H1 (cell line): ENCODE measurements around the gene RRAS2. TPM values are rescaled to one million over a fixed set of nuclear protein-coding genes. Genes with fewer than 3 reads are reported as not detected.

Experiments
- CTCF ChIA-PET: fragments of 300-600 bp; sonication (Branson Sonifier 250); formaldehyde crosslinking; loops from one replicate; lab custom pipeline; 2021; ENCODE audit not compliant: partially characterized antibody; lab: Charles Lee
- POLR2A ChIA-PET: fragments of 300-600 bp; sonication (Branson Sonifier 250); formaldehyde crosslinking; loops from one replicate; lab custom pipeline; 2021; ENCODE audit warnings: inconsistent platforms; ENCODE audit not compliant: partially characterized antibody; lab: Charles Lee
- DNase-seq, 2 experiments: peaks; one replicate each; pipeline versions ENCODE4 v3.0.0 to v3.0.0-alpha.2; 2010 to 2022; ENCODE audit warnings: low spot score in 2 of 2, low read depth in 1 of 2, mixed read lengths in 1 of 2
- FAIRE-seq: peaks from 2 replicates; lab custom pipeline; 2011; peaks lifted over from hg19 to GRCh38; lab: Jason Lieb, UNC
- H2AFZ ChIP-seq: 2 replicates; pipeline ENCODE4 v1.8.1; 2012; ENCODE audit warnings: low read length, inconsistent platforms
- H2AK5ac ChIP-seq: 2 replicates; pipeline ENCODE4 v1.6.1; 2013; ENCODE audit warnings: low read depth, low read length
- H2BK120ac ChIP-seq: replicated peaks from 2 replicates; pipeline ENCODE3; 2013; ENCODE audit warnings: low read depth, low read length, inconsistent platforms
- H2BK12ac ChIP-seq: 2 replicates; pipeline ENCODE4 v1.6.1; 2013; ENCODE audit warnings: low read depth, low read length
- H2BK15ac ChIP-seq: 2 replicates; pipeline ENCODE4 v1.6.1; 2013; ENCODE audit warnings: low read length
- H2BK20ac ChIP-seq: 2 replicates; pipeline ENCODE4 v1.6.1; 2013; ENCODE audit warnings: low read length
- H2BK5ac ChIP-seq: 2 replicates; pipeline ENCODE4 v1.6.1; 2013; ENCODE audit warnings: low read depth, low read length
- H3K14ac ChIP-seq: 2 replicates; pipeline ENCODE4 v1.6.1; 2013; ENCODE audit warnings: inconsistent platforms; ENCODE audit not compliant: insufficient read length
- H3K18ac ChIP-seq: 2 replicates; pipeline ENCODE4 v1.6.1; 2013; ENCODE audit warnings: low read length; ENCODE audit errors: extremely low read depth
- H3K23ac ChIP-seq: 2 replicates; pipeline ENCODE4 v1.6.1; 2013; ENCODE audit warnings: inconsistent platforms; ENCODE audit not compliant: insufficient read length
- H3K23me2 ChIP-seq: 2 replicates; pipeline ENCODE4 v1.6.1; 2013; ENCODE audit warnings: low read depth, low read length
- H3K27ac ChIP-seq: 2 replicates; pipeline ENCODE4 v1.6.1; 2011; ENCODE audit warnings: low read depth, low read length, inconsistent platforms
- H3K27me3 ChIP-seq, 4 experiments: replicated peaks in 1 of 4; 1 replicate in 1 of 4; 2 replicates in 3 of 4; pipeline versions ENCODE4 v1.6.1 to v1.8.1; 2011 to 2013; ENCODE audit warnings: low read length in 3 of 4, mild to moderate bottlenecking in 3 of 4, inconsistent platforms in 2 of 4, mixed read lengths in 2 of 4, moderate library complexity in 1 of 4; ENCODE audit not compliant: control insufficient read depth in 3 of 4, insufficient read depth in 3 of 4; ENCODE audit errors: extremely low read depth in 1 of 4
- H3K36me3 ChIP-seq, 4 experiments: 2 replicates each; pipeline versions ENCODE4 v1.6.1 to v1.8.1; 2011 to 2013; ENCODE audit warnings: mild to moderate bottlenecking in 4 of 4, low read length in 3 of 4, moderate library complexity in 2 of 4, control low read depth in 1 of 4, inconsistent platforms in 1 of 4; ENCODE audit not compliant: insufficient read depth in 4 of 4, control insufficient read depth in 2 of 4
- H3K4ac ChIP-seq: replicated peaks from 2 replicates; pipeline ENCODE3; 2013; ENCODE audit warnings: low read length, low read depth, mixed read lengths, inconsistent platforms; ENCODE audit not compliant: insufficient read length
- H3K4me1 ChIP-seq, 4 experiments: replicated peaks in 1 of 4; 1 replicate in 1 of 4; 2 replicates in 3 of 4; pipeline versions ENCODE4 v1.6.1 to v1.8.1; 2011 to 2013; ENCODE audit warnings: low read length in 3 of 4, inconsistent platforms in 2 of 4, mixed read lengths in 1 of 4; ENCODE audit not compliant: insufficient read depth in 4 of 4, control insufficient read depth in 3 of 4
- H3K4me2 ChIP-seq, 2 experiments: 2 replicates each; pipeline versions ENCODE4 v1.6.1 to v1.8.1; 2011 to 2013; ENCODE audit warnings: low read depth in 2 of 2, low read length in 2 of 2, control low read depth in 1 of 2, inconsistent platforms in 1 of 2, mild to moderate bottlenecking in 1 of 2; ENCODE audit not compliant: insufficient read depth in 1 of 2
- H3K4me3 ChIP-seq, 4 experiments: fragments of 200-600, 300-600 bp in 1 of 4; sonication (generic), shearing (Covaris generic), sonication (Bioruptor Twin) in 1 of 4; 2 replicates each; pipeline versions ENCODE4 v1.5.1 to v1.8.1; 2011 to 2016; ENCODE audit warnings: low read length in 4 of 4, low read depth in 3 of 4, control low read depth in 2 of 4, inconsistent platforms in 2 of 4, mild to moderate bottlenecking in 2 of 4, mixed read lengths in 1 of 4, moderate library complexity in 1 of 4; ENCODE audit not compliant: insufficient read depth in 2 of 4; ENCODE audit errors: extremely low read depth in 1 of 4
- H3K56ac ChIP-seq: replicated peaks from 2 replicates; pipeline ENCODE3; 2013; ENCODE audit warnings: low read depth, mild to moderate bottlenecking, mixed read lengths, low read length, inconsistent platforms; ENCODE audit not compliant: insufficient read length
- H3K79me1 ChIP-seq: 2 replicates; pipeline ENCODE4 v1.6.1; 2013; ENCODE audit warnings: low read depth, low read length, control low read depth
- H3K79me2 ChIP-seq, 2 experiments: 2 replicates each; pipeline versions ENCODE4 v1.6.1 to v1.8.1; 2012 to 2013; ENCODE audit warnings: low read length in 2 of 2, mild to moderate bottlenecking in 2 of 2, inconsistent platforms in 1 of 2; ENCODE audit not compliant: insufficient read depth in 2 of 2, control insufficient read depth in 1 of 2
- H3K9ac ChIP-seq, 4 experiments: replicated peaks in 1 of 4; 1 replicate in 1 of 4; 2 replicates in 3 of 4; pipeline versions ENCODE4 v1.6.1 to v1.8.1; 2011 to 2013; ENCODE audit warnings: low read depth in 3 of 4, low read length in 3 of 4, control low read depth in 2 of 4, mild to moderate bottlenecking in 2 of 4, moderate library complexity in 2 of 4, inconsistent platforms in 1 of 4; ENCODE audit errors: extremely low read depth in 1 of 4
- H3K9me3 ChIP-seq, 2 experiments: 2 replicates each; pipeline versions ENCODE4 v1.6.1 to v1.8.1; 2012 to 2013; ENCODE audit warnings: mild to moderate bottlenecking in 2 of 2, moderate library complexity in 2 of 2, control low read depth in 1 of 2, inconsistent platforms in 1 of 2, low read depth in 1 of 2, low read length in 1 of 2, mixed read lengths in 1 of 2; ENCODE audit not compliant: insufficient read depth in 2 of 2
- H4K20me1 ChIP-seq, 2 experiments: replicated peaks in 1 of 2; 2 replicates each; pipeline versions ENCODE3 to v1.8.1; 2011 to 2013; ENCODE audit warnings: inconsistent platforms in 2 of 2, low read length in 2 of 2, mild to moderate bottlenecking in 1 of 2; ENCODE audit not compliant: insufficient read depth in 2 of 2, control insufficient read depth in 1 of 2
- H4K5ac ChIP-seq: 2 replicates; pipeline ENCODE4 v1.6.1; 2013; ENCODE audit warnings: low read length, low read depth, mixed read lengths, inconsistent platforms; ENCODE audit not compliant: insufficient read length
- H4K8ac ChIP-seq: 2 replicates; pipeline ENCODE4 v1.8.0; 2013; ENCODE audit warnings: mild to moderate bottlenecking, moderate library complexity, low read length, inconsistent platforms; ENCODE audit not compliant: insufficient read depth; ENCODE audit errors: extremely low read depth
- H4K91ac ChIP-seq: replicated peaks from 2 replicates; pipeline ENCODE3; 2013; ENCODE audit warnings: low read length, mixed read lengths, inconsistent platforms; ENCODE audit not compliant: insufficient read length
- CBX8 ChIP-seq: fragments of 300-800, 300-1000 bp; sonication (generic); IDR thresholded peaks from 2 replicates; pipeline ENCODE4 v1.7.1; 2016; ENCODE audit warnings: low read depth, low read length, borderline replicate concordance
- E2F6 ChIP-seq: IDR thresholded peaks from 2 replicates; pipeline ENCODE4 v1.6.1; 2012; ENCODE audit warnings: inconsistent platforms
- JUND ChIP-seq: IDR thresholded peaks from 2 replicates; pipeline ENCODE4 v1.6.1; 2011; ENCODE audit warnings: mild to moderate bottlenecking, improper control_type of control experiment, low read length
- MAX ChIP-seq: IDR thresholded peaks from 2 replicates; pipeline ENCODE4 v1.6.1; 2012; ENCODE audit warnings: inconsistent platforms
- RBBP5 ChIP-seq: IDR thresholded peaks from 2 replicates; pipeline ENCODE4 v1.7.1; 2012; ENCODE audit warnings: low read depth, mild to moderate bottlenecking, inconsistent platforms, low read length, moderate library complexity, borderline replicate concordance
- TAF7 ChIP-seq: optimal IDR thresholded peaks from 2 replicates; pipeline ENCODE3; 2011; ENCODE audit warnings: low read depth, mild to moderate bottlenecking, inconsistent platforms, low read length, moderate library complexity, borderline replicate concordance
- WGBS, 2 experiments: shearing (Covaris generic) in 1 of 2; methylation state at CpG; one replicate each; pipeline versions ENCODE4 v1.1.6 to v1.1.7; 2013 to 2015; ENCODE audit warnings: low lambda C conversion rate in 2 of 2, mixed read lengths in 2 of 2, inconsistent platforms in 1 of 2, low coverage in 1 of 2, missing lambda C conversion rate in 1 of 2; ENCODE audit not compliant: insufficient replicate concordance in 2 of 2, insufficient coverage in 1 of 2, insufficient read length in 1 of 2; ENCODE audit errors: extremely low coverage in 1 of 2, missing lambda C conversion rate in 1 of 2; 5-methylcytosine and 5-hydroxymethylcytosine counted together
- polyA plus RNA-seq, 7 experiments: library from polyadenylated mRNA; depleted of rRNA in 3 of 7; stranded (reverse) in 5 of 7; unstranded in 2 of 7; fragments of >200 nt in 5 of 7; fragments of 200-250 nt in 2 of 7; gene quantifications; 1 replicate in 5 of 7; 2 replicates in 1 of 7; 4 replicates in 1 of 7; pipeline versions ENCODE4 v1.2.1 to v1.2.3, GENCODE V29; 2011 to 2013; ENCODE audit warnings: missing spikeins in 2 of 7, mixed read lengths in 2 of 7
- total RNA-seq: library from RNA; stranded (reverse); fragmentation: NEBNext Ultra II Directional; extraction: Animal tissue kit (Norgen Biotek cat#: 25700); gene quantifications from 2 replicates; pipeline ENCODE4 v1.2.1, GENCODE V29; 2021

Gene RRAS2
- total and polyA plus RNA-seq, 2 of the 8 experiments (the other 6 are each of a cell fraction or from before 2014, with no cell fraction given) = 72.3 to 234 TPM

- H3K14ac ChIP-seq = no peak overlapping the region
- WGBS, 2 experiments = 92% methylated on average over 3 of the region's 3 CpGs; no CpG with 5 or more reads in 1 of the 2 experiments
- no peak overlapping the region for H4K5ac ChIP-seq
- H3K9me3 ChIP-seq = peaks cover 0 to 2% of the 10 kb centered on the region in 2 experiments; a peak in 1 of 4 replicates
- no peak overlapping the region for H3K9ac ChIP-seq
- no peak overlapping the region for H2BK12ac ChIP-seq
- H4K91ac ChIP-seq = no peak overlapping the region
- H2BK120ac ChIP-seq = no peak overlapping the region
- no peak overlapping the region for H3K4ac ChIP-seq
- H3K18ac ChIP-seq = no peak overlapping the region
- POLR2A ChIA-PET = interaction anchor here (0.9 to 1.6 kb wide), 7 partner anchors 7 to 36 kb away, joined by 3 to 13 read pairs (median 5); partner anchors contain the start of gene RRAS2
- H2AFZ ChIP-seq = no peak overlapping the region
- H3K23ac ChIP-seq = peak overlapping the region; percentile 60
- peak; percentile 45 for FAIRE-seq
- no peaks in the 10 kb centered on the region for H3K27me3 ChIP-seq
- CTCF ChIA-PET = interaction anchor here (0.8 to 1.5 kb wide), 7 partner anchors 14 to 62 kb away, joined by 3 to 6 read pairs (median 4); no protein-coding TSS in a partner anchor
- H3K27ac ChIP-seq = no peak overlapping the region
- no peak for DNase-seq
- peaks cover 1 to 10% of the 10 kb centered on the region in 2 experiments for H4K20me1 ChIP-seq
- H4K8ac ChIP-seq = no peak overlapping the region
- no peak overlapping the region for H2BK15ac ChIP-seq
- H2BK20ac ChIP-seq = no peak overlapping the region
- peak overlapping the region in 1 of 2 experiments; percentile 50; a peak in 1 of 4 replicates for H3K4me2 ChIP-seq
- H3K4me1 ChIP-seq = peaks cover 0 to 19% (median 10%) of the 10 kb centered on the region in 4 experiments; a peak in 5 of 7 replicates
- H3K36me3 ChIP-seq = peaks cover 0 to 5% (median 0%) of the 10 kb centered on the region in 4 experiments; a peak in 1 of 8 replicates
- no peak overlapping the region for H2BK5ac ChIP-seq
- peaks cover 41 to 98% of the 10 kb centered on the region in 2 experiments for H3K79me2 ChIP-seq
- no peak overlapping the region for H2AK5ac ChIP-seq
- H3K23me2 ChIP-seq = no peaks in the 10 kb centered on the region
- H3K4me3 ChIP-seq = peak overlapping the region in 1 of 4 experiments; percentile 25; a peak in 1 of 8 replicates
- no peaks in the 10 kb centered on the region for H3K79me1 ChIP-seq
- no peak overlapping the region for H3K56ac ChIP-seq
- TF ChIP-seq RBBP5 = no peak
- TF ChIP-seq TAF7 = no peak
- TF ChIP-seq MAX = no peak
- no peak for TF ChIP-seq CBX8
- TF ChIP-seq E2F6 = no peak
- TF ChIP-seq JUND = no peak
These were observed 8.2 kb downstream of the RRAS2 start for GRCh38 chr11:14350716-14351238.
